Left lung (tissue), 10 donors: Measurements from ENCODE around the gene RASGRP2. TPM values are rescaled to one million over a fixed set of nuclear protein-coding genes. Genes with fewer than 3 reads are reported as not detected.

ENCODE experiments used
- ATAC-seq: fragments of 200-7000 bp; cut with Tn5 transposase; one replicate; pipeline ENCODE4 v1.9.1; 2020; ENCODE audit warnings: moderate library complexity
- DNase-seq, 4 donors: peaks; one replicate each; pipeline ENCODE4 v3.0.0-alpha.2; 2013 to 2020
- H3K27ac ChIP-seq, 2 donors: fragments of 200-600 bp; sonication (generic) in 1 of 2; one replicate each; pipeline versions ENCODE4 v1.5.0 to v1.8.0; 2020 to 2021
- H3K27me3 ChIP-seq, 2 donors: fragments of 200-600 bp; sonication (generic) in 1 of 2; one replicate each; pipeline versions ENCODE4 v1.5.0 to v1.8.0; 2020 to 2021
- H3K36me3 ChIP-seq, 2 donors: fragments of 200-600 bp; sonication (generic) in 1 of 2; one replicate each; pipeline versions ENCODE4 v1.5.0 to v1.8.0; 2020 to 2021
- H3K4me1 ChIP-seq, 2 donors: fragments of 200-600 bp; one replicate each; pipeline ENCODE4 v1.8.0; 2021
- H3K4me3 ChIP-seq, 2 donors: fragments of 200-600 bp; sonication (generic) in 1 of 2; one replicate each; pipeline versions ENCODE4 v1.5.0 to v1.8.0; 2020 to 2021; ENCODE audit warnings: mild to moderate bottlenecking in 1 of 2
- H3K9me3 ChIP-seq, 2 donors: fragments of 200-600 bp; sonication (generic) in 1 of 2; one replicate each; pipeline versions ENCODE4 v1.5.0 to v1.8.0; 2020 to 2021
- intact Hi-C, 2 donors: fragments of 100-400 bp; cut with DNase I; formaldehyde crosslinking; loops; one replicate each; pipeline versions ENCODE4 v1.11.2 to v1.14.2; 2022
- polyA plus RNA-seq, 6 donors: library from polyadenylated mRNA; unstranded; fragments of 120-200 nt; gene quantifications; one replicate each; pipeline ENCODE4 v1.2.1, GENCODE V29; 2013; ENCODE audit not compliant: insufficient read length in 6 of 6
- total RNA-seq, 2 donors: library from RNA; stranded (reverse); fragmentation: NEBNext Ultra II Directional; extraction: Animal tissue kit (Norgen Biotek cat#: 25700); gene quantifications; one replicate each; pipeline ENCODE4 v1.2.1, GENCODE V29; 2021
- TF ChIP-seq, protein P1 (sequence below), 2 donors: fragments of 200-600 bp; sonication (generic) in 1 of 2; IDR thresholded peaks; one replicate each; pipeline versions ENCODE4 v1.5.0 to v1.8.0; 2021; ENCODE audit warnings: antibody characterized with exemption in 2 of 2
- donor health status: DM: no; HTN: yes; CAD: no.
- donor health status: DM: no; HTN: no; CAD: no.

Gene RASGRP2
- total and polyA plus RNA-seq, 8 donors = 9.0 to 35.3 (median 9.9) TPM

- intact Hi-C loops = no loop called here
- peak overlapping the region in 1 of 2 donors; percentile 41 for H3K27ac ChIP-seq
- TF ChIP-seq, protein P1, sequence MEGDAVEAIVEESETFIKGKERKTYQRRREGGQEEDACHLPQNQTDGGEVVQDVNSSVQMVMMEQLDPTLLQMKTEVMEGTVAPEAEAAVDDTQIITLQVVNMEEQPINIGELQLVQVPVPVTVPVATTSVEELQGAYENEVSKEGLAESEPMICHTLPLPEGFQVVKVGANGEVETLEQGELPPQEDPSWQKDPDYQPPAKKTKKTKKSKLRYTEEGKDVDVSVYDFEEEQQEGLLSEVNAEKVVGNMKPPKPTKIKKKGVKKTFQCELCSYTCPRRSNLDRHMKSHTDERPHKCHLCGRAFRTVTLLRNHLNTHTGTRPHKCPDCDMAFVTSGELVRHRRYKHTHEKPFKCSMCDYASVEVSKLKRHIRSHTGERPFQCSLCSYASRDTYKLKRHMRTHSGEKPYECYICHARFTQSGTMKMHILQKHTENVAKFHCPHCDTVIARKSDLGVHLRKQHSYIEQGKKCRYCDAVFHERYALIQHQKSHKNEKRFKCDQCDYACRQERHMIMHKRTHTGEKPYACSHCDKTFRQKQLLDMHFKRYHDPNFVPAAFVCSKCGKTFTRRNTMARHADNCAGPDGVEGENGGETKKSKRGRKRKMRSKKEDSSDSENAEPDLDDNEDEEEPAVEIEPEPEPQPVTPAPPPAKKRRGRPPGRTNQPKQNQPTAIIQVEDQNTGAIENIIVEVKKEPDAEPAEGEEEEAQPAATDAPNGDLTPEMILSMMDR (IDR thresholded peaks at IDR 0.05) = no peak
These were observed 22.9 kb upstream of the RASGRP2 start for GRCh38 chr11:64766881-64767280.

GRCh38 chr11:64765851-64766665, 22.1 kb upstream of the RASGRP2 start:
- Histone ChIP-seq H3K9me3 (no peaks in the 10 kb centered on the region), H3K4me3 (no peak overlapping the region), H3K27me3 (no peaks in the 10 kb centered on the region), H3K4me1 (peaks cover 0 to 58% of the 10 kb centered on the region in 2 donors), H3K27ac (no peak overlapping the region), H3K36me3 (peaks cover 20 to 92% of the 10 kb centered on the region in 2 donors)
- TF ChIP-seq, protein P1 (IDR thresholded peaks at IDR 0.05) = no peak
- intact Hi-C loops = no loop called here
- ATAC-seq (no peak), DNase-seq (peak in 2 of 4 donors; percentile 29 to 75)

More at GRCh38 chr11:64766881-64767280, 22.9 kb upstream of the RASGRP2 start:
- H3K9me3 ChIP-seq = no peaks in the 10 kb centered on the region
- DNase-seq (peak in 1 of 4 donors; percentile 15), ATAC-seq (no peak)
- H3K36me3 ChIP-seq = peaks cover 20 to 100% of the 10 kb centered on the region in 2 donors
- no peak overlapping the region for H3K4me3 ChIP-seq
- H3K4me1 ChIP-seq = peaks cover 0 to 66% of the 10 kb centered on the region in 2 donors
- H3K27me3 ChIP-seq = no peaks in the 10 kb centered on the region

GRCh38 chr11:64765291-64765850, 21.4 kb upstream of the RASGRP2 start:
- Histone ChIP-seq H3K27me3 (no peaks in the 10 kb centered on the region), H3K36me3 (peaks cover 20 to 85% of the 10 kb centered on the region in 2 donors), H3K4me3 (no peak overlapping the region), H3K9me3 (no peaks in the 10 kb centered on the region), H3K4me1 (peaks cover 0 to 64% of the 10 kb centered on the region in 2 donors), H3K27ac (no peak overlapping the region)
- intact Hi-C loops = no loop called here
- TF ChIP-seq, protein P1 (IDR thresholded peaks at IDR 0.05) = no peak
- DNase-seq (peak in 2 of 4 donors; percentile 27 to 77), ATAC-seq (no peak)

DNA sequence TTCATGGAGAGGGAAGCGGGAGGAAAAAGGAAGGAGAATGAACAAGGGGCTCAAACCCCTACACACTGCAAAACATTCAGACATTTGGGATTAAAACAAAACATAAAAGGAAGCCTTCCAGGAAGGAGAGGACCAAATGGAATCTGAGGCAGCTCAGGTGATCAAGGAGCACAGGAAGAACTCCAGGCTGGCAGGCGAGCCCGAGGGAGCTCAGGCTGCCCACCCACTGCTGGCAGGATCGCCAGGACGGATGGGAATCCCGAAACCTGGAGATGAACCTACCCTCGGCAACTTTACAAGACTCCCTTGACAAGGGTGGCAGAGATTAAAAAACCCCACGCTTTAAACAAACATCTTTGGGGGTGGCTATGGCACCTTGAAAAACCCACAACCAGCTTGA, 20.8 kb upstream of the RASGRP2 start:
- Histone ChIP-seq H3K4me1 (peaks cover 0 to 65% of the 10 kb centered on the region in 2 donors), H3K36me3 (peaks cover 20 to 79% of the 10 kb centered on the region in 2 donors), H3K27me3 (no peaks in the 10 kb centered on the region), H3K9me3 (no peaks in the 10 kb centered on the region), H3K27ac (no peak overlapping the region), H3K4me3 (no peak overlapping the region)
- ATAC-seq (no peak), DNase-seq (peak in 1 of 4 donors; percentile 15)
- TF ChIP-seq, protein P1 (IDR thresholded peaks at IDR 0.05) = no peak
- intact Hi-C loops = no loop called here

GRCh38 chr11:64764040-64764611, 20.2 kb upstream of the RASGRP2 start:
- peaks cover 0 to 68% of the 10 kb centered on the region in 2 donors for H3K4me1 ChIP-seq
- ATAC-seq = no peak
- peak in 1 of 4 donors; percentile 28 for DNase-seq
- H3K4me3 ChIP-seq = no peak overlapping the region
- intact Hi-C loops = no loop called here
- no peaks in the 10 kb centered on the region for H3K9me3 ChIP-seq
- H3K36me3 ChIP-seq = peaks cover 20 to 72% of the 10 kb centered on the region in 2 donors
- peak overlapping the region; percentile 26 to 48 for H3K27ac ChIP-seq
- no peaks in the 10 kb centered on the region for H3K27me3 ChIP-seq
- TF ChIP-seq, protein P1 (IDR thresholded peaks at IDR 0.05) = no peak
